H1 (cell line): ENCODE measurements around the gene KIF26A. TPM values are rescaled to one million over a fixed set of nuclear protein-coding genes. Genes with fewer than 3 reads are reported as not detected.

ENCODE experiments used
- CBX5 ChIP-seq: fragments of 300-800, 300-1000 bp; sonication (generic); IDR thresholded peaks from 2 replicates; pipeline ENCODE4 v1.7.1; 2016; ENCODE audit warnings: antibody characterized with exemption, low read length, low read depth
- CBX8 ChIP-seq: fragments of 300-800, 300-1000 bp; sonication (generic); IDR thresholded peaks from 2 replicates; pipeline ENCODE4 v1.7.1; 2016; ENCODE audit warnings: low read depth, low read length, borderline replicate concordance
- CHD1 ChIP-seq: IDR thresholded peaks from 2 replicates; pipeline ENCODE4 v1.6.1; 2012; ENCODE audit warnings: low read depth, low read length, improper control_type of control experiment
- FOSL1 ChIP-seq: IDR thresholded peaks from 2 replicates; pipeline ENCODE4 v1.6.1; 2011; ENCODE audit warnings: mild to moderate bottlenecking, low read depth, low read length, moderate library complexity; ENCODE audit not compliant: insufficient read depth
- GTF2F1 ChIP-seq: IDR thresholded peaks from 2 replicates; pipeline ENCODE4 v1.6.1; 2012; ENCODE audit warnings: low read depth, low read length, improper control_type of control experiment, borderline replicate concordance
- KDM1A ChIP-seq: fragments of 200-600, 300-600 bp; sonication (generic); IDR thresholded peaks from 2 replicates; pipeline ENCODE4 v1.7.1; 2016; ENCODE audit warnings: mild to moderate bottlenecking, low read length, borderline replicate concordance
- POLR2A ChIP-seq, 2 experiments: IDR thresholded peaks; 1 replicate in 1 of 2; 2 replicates in 1 of 2; pipeline ENCODE4 v1.6.1; 2011; ENCODE audit warnings: low read depth in 2 of 2, low read length in 2 of 2, mild to moderate bottlenecking in 2 of 2; ENCODE audit errors: control extremely low read depth in 1 of 2
- RFX5 ChIP-seq: IDR thresholded peaks from 2 replicates; pipeline ENCODE4 v1.6.1; 2011; ENCODE audit warnings: low read depth, low read length, improper control_type of control experiment, borderline replicate concordance
- polyA plus RNA-seq, 7 experiments: library from polyadenylated mRNA; depleted of rRNA in 3 of 7; stranded (reverse) in 5 of 7; unstranded in 2 of 7; fragments of >200 nt in 5 of 7; fragments of 200-250 nt in 2 of 7; gene quantifications; 1 replicate in 5 of 7; 2 replicates in 1 of 7; 4 replicates in 1 of 7; pipeline versions ENCODE4 v1.2.1 to v1.2.3, GENCODE V29; 2011 to 2013; ENCODE audit warnings: missing spikeins in 2 of 7, mixed read lengths in 2 of 7
- total RNA-seq: library from RNA; stranded (reverse); fragmentation: NEBNext Ultra II Directional; extraction: Animal tissue kit (Norgen Biotek cat#: 25700); gene quantifications from 2 replicates; pipeline ENCODE4 v1.2.1, GENCODE V29; 2021

Gene KIF26A
- total and polyA plus RNA-seq, 2 of the 8 experiments (the other 6 are each of a cell fraction or from before 2014, with no cell fraction given): 11.5 to 41.6 TPM

GRCh38 chr14:104119119-104119487, 19.3 kb upstream of the KIF26A start (continued):
- TF ChIP-seq FOSL1: no peak
- no peak for TF ChIP-seq GTF2F1
- TF ChIP-seq RFX5: no peak
- no peak for TF ChIP-seq KDM1A
- TF ChIP-seq POLR2A (IDR thresholded peaks at IDR 0.05; ENCODE audit: control extremely low read depth in 1 of 2, low read depth in 2 of 2, low read length in 2 of 2): no peak
- TF ChIP-seq CBX5: no peak
- no peak for TF ChIP-seq CBX8
- TF ChIP-seq CHD1: no peak
